ENCODE data around the gene RNF112.

RNF112 gene

GRCh38 chr17:19386051-19386929 is 24.7 kb upstream of the RNF112 start:
- no peak for DNase-seq
- in situ Hi-C loops (cut with MboI; ENCODE audit: low pct_unique_long_range_greater_than_20kb, low sequenced_read_pairs) = no loop called here

GRCh38 chr17:19386974-19387920 is 23.8 kb upstream of the RNF112 start, which contains the start of gene MFAP4:
TSS of gene MFAP4 (minus strand) at chr17:19387190. CDS start at chr17:19387155, 35 bp downstream.
- in situ Hi-C loops (cut with MboI; ENCODE audit: low pct_unique_long_range_greater_than_20kb, low sequenced_read_pairs) = no loop called here
- no peak for DNase-seq

GRCh38 chr17:19387921-19388521 is 23.0 kb upstream of the RNF112 start:
- no peak for DNase-seq
- in situ Hi-C loops (cut with MboI; ENCODE audit: low pct_unique_long_range_greater_than_20kb, low sequenced_read_pairs) = no loop called here

- DNase-seq = no peak
- in situ Hi-C loops (cut with MboI; ENCODE audit: low pct_unique_long_range_greater_than_20kb, low sequenced_read_pairs) = no loop called here
These were observed 21.9 kb upstream of the RNF112 start for GRCh38 chr17:19388791-19389785.

GRCh38 chr17:19390951-19391350 is 20.1 kb upstream of the RNF112 start:
- in situ Hi-C loops (cut with MboI; ENCODE audit: low pct_unique_long_range_greater_than_20kb, low sequenced_read_pairs) = no loop called here
- no peak for DNase-seq

GRCh38 chr17:19391432-19391831 is 19.6 kb upstream of the RNF112 start:
- no peak for DNase-seq

GRCh38 chr17:19392303-19392702 is 18.7 kb upstream of the RNF112 start:
- DNase-seq = no peak
- in situ Hi-C loops (cut with MboI; ENCODE audit: low pct_unique_long_range_greater_than_20kb, low sequenced_read_pairs) = no loop called here

More at GRCh38 chr17:19391432-19391831, 19.6 kb upstream of the RNF112 start:
- in situ Hi-C loops (cut with MboI; ENCODE audit: low pct_unique_long_range_greater_than_20kb, low sequenced_read_pairs) = no loop called here

- no peak for DNase-seq
- in situ Hi-C loops (cut with MboI; ENCODE audit: low pct_unique_long_range_greater_than_20kb, low sequenced_read_pairs) = no loop called here
These were observed 13.4 kb upstream of the RNF112 start for GRCh38 chr17:19397556-19398041.

GRCh38 chr17:19398301-19399181 is 12.5 kb upstream of the RNF112 start:
- in situ Hi-C loops (cut with MboI; ENCODE audit: low pct_unique_long_range_greater_than_20kb, low sequenced_read_pairs) = no loop called here
- peak; percentile 63 for DNase-seq

- in situ Hi-C loops (cut with MboI; ENCODE audit: low pct_unique_long_range_greater_than_20kb, low sequenced_read_pairs) = no loop called here
- DNase-seq = no peak
These were observed 11.1 kb upstream of the RNF112 start for GRCh38 chr17:19399750-19400450.

GRCh38 chr17:19401321-19402010 is 9.6 kb upstream of the RNF112 start:
- in situ Hi-C loops (cut with MboI; ENCODE audit: low pct_unique_long_range_greater_than_20kb, low sequenced_read_pairs) = no loop called here
- no peak for DNase-seq

- in situ Hi-C loops (cut with MboI; ENCODE audit: low pct_unique_long_range_greater_than_20kb, low sequenced_read_pairs) = no loop called here
- no peak for DNase-seq
These were observed 8.9 kb upstream of the RNF112 start for GRCh38 chr17:19402171-19402570.

- in situ Hi-C loops (cut with MboI; ENCODE audit: low pct_unique_long_range_greater_than_20kb, low sequenced_read_pairs) = no loop called here
- no peak for DNase-seq
These were observed 8.0 kb upstream of the RNF112 start for GRCh38 chr17:19403021-19403420.

- in situ Hi-C loops (cut with MboI; ENCODE audit: low pct_unique_long_range_greater_than_20kb, low sequenced_read_pairs) = no loop called here
- no peak for DNase-seq
These were observed 6.8 kb upstream of the RNF112 start for GRCh38 chr17:19404264-19404663.

- in situ Hi-C loops (cut with MboI; ENCODE audit: low pct_unique_long_range_greater_than_20kb, low sequenced_read_pairs) = no loop called here
- no peak for DNase-seq
These were observed 5.9 kb upstream of the RNF112 start for GRCh38 chr17:19405114-19405513.

Measured in KBM-7 (cell line).